ENCODE data around the gene IL6R.

The IL6R gene

GRCh38 chr1:154517661-154518060 is 112.5 kb downstream of the IL6R start:
- DNase-seq (ENCODE audit: low read depth in 3 of 3) = no peak
